Stimulated activated CD8-positive, alpha-beta memory T cell treated with anti-CD3 and anti-CD28 coated beads, Interleukin-15, amount 100 ng/mL, for 24 hours (primary cell): ENCODE results near the gene USP30.
A peak's percentile ranks its signal among the peaks of the same experiment; 100 is the strongest.
"Not testable (repeated sequence)": the region's sequence is repeated elsewhere in the genome, so short reads cannot be mapped to it uniquely, and the experiment has no call there.

ENCODE experiments used
- DNase-seq: peaks from one replicate; pipeline ENCODE4 v3.0.0-alpha.2; 2020; ENCODE audit warnings: low read depth

USP30 gene

DNA sequence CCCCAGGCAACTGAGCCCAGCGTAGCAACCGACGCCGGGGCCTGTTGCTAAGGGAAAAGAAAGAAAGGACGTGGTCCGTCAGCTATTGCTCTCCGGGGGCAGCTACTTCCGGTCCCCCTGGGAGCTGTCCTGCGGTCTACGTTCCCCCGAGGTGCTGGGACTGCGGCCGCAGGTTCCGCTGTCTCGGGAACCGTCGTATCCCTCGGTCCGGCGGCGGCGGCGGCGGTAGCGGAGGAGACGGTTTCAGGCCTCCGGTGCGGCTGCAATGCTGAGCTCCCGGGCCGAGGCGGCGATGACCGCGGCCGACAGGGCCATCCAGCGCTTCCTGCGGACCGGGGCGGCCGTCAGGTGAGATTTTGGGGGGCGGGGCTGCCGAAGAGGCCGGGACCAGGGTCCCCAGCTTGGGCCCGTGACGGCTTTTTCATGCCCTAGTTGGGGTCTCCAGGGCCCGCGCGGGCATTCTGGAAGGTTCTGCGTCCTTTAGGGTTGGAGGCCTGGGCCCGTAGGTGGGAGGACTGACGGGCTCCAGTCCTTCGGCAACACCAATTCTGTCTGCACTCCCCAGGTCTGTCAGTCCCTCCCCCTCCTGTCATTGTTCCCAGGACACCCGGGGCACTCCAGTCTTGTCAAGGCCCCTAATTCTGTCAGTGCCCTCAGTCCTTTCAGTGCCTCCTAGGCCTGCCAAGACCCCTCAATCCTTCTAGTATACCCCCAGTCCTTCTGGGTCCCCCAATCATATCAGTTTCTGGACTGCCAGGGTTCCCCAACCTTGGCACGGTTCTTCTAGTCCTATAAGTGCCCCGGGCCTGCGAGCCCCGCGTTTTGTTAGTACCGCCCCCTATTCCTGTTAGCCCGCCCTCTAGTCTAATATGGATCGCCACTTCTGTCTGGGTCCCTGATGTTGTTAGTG, at the start of gene USP30:
USP30 (plus strand) TSS at position 163 of the 910 bp plus-strand sequence; CDS start at position 266, 103 bp downstream.
- DNase-seq, result peak; percentile 76

- no peak for DNase-seq
These were observed 48.4 kb upstream of the USP30 start for GRCh38 chr12:109004017-109004416.

- DNase-seq, result no peak
These were observed 42.6 kb upstream of the USP30 start for GRCh38 chr12:109009766-109010165.

DNA sequence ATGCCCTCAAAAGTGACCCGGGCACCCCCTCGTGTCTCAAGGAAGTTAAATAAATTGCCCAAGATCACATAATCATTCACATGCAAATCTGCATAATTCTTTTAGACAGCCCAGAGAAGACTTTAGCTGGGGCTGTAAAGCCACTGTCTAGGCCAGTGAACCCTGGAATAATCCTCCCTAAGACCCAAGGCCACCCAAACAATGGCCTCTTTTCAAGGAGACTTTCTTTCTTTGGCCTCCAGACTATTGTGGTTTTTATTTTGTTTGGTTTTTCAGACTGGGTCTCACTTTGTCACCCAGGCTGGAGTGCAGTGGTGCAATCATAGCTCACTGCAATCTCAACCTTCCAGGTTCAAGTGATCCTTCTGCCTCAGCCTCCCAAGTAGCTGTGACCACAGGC, 42.1 kb upstream of the USP30 start:
- DNase-seq, result no peak

DNA sequence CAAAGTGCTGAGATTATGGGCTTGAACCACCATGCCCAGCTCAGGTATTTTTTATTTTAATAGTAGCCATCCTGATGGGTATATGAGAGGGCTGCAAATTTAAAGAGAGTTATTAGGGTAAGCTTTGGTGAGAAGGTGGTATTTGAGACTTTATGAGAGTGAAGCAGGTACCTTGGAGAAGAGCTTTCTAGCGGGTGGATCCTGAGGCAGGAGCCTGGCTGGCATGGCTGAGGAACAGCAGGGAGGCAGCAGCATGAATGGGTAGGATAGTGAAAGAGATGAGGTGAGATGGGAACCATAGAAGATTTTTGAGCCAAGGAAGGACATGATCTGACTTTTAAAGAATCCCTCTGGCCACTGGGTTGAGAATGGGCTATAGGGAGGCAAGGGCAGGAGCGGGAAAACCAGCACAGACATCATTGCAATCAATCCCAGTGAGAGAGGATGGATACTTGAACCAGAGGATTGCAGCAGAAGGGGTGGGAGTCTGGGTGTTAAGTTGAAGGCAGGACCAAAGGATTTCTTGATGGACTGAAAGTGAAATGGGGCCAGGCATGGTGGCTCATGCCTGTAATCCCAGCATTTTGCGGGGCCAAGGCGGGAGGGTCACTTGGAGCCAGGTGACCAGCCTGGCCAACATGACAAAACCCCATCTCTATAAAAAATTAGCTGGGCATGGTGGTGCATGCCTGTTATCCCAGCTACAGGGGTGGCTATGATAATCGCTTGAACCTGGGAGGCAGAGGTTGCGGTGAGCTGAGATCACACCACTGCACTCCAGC, 37.2 kb upstream of the USP30 start:
- no peak for DNase-seq

DNA sequence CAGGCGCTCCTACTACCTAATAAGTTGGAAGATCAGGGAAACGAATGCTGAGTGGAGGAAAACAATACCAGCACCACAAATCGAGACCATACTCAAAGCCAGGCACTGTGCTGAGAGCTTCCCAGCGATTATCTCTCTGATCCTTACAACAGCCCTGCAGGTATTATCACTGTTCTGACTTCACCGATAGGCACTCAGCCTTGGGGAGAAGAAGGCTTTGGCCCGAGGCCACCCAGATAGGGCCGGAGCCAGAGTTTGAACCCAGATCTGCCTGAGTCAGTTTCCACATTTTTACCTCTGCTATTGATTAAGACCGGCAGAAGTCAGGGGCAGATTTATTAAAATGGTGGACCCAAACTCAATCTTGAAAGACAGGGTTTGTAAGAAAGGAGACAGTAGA, 36.4 kb upstream of the USP30 start:
- DNase-seq, result no peak

DNA sequence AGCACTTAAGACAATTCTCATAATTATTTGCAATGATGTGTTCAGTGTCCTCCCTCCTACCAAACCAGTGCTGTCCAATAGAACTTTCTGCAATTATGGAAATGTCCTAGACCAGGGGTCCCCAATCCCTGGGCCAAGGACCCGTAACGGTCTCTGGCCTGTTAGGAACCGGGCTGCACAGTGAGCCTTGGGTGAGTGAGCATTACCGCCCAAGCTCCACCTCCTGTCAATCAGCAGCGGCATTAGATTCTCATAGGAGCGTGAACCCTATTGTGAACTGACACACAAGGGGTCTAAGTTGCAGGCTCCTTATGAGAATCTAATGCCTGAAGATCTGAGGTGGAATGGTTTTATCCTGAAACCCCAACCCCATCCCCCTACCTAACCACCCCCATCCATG, 35.4 kb upstream of the USP30 start:
- DNase-seq, result no peak

DNA sequence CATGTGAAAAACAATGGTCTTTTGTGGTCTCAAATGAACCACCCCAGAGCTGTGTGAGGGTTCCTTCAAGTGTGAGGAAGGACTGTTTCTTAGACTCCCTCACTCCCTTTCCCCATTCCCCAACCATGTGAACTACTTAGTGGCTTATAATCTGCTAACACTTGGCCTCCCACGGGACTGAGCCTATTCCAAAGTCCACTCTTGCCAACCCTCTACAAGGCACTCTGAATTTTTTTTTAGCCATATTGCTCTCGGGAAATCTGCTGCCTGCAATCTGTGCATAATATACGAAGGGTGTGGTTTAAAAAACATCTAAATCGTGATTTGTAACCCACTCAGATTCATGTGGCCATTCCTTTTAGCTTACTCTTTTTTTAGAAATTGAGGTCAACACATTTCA, 34.1 kb upstream of the USP30 start:
- DNase-seq, result no peak

- no peak for DNase-seq
These were observed 32.1 kb upstream of the USP30 start for GRCh38 chr12:109020146-109020795.

GRCh38 chr12:109020796-109021380, 31.5 kb upstream of the USP30 start, which contains the start of gene SVOP:
Gene SVOP, minus strand, starts transcription at chr12:109021068. Its CDS starts 200 bp downstream, at chr12:109020868.
- DNase-seq, result peak; percentile 1

GRCh38 chr12:109027767-109028166, 24.6 kb upstream of the USP30 start:
- no peak for DNase-seq

- DNase-seq, result not testable (repeated sequence)
These were observed 23.8 kb upstream of the USP30 start for GRCh38 chr12:109028624-109029023.

DNA sequence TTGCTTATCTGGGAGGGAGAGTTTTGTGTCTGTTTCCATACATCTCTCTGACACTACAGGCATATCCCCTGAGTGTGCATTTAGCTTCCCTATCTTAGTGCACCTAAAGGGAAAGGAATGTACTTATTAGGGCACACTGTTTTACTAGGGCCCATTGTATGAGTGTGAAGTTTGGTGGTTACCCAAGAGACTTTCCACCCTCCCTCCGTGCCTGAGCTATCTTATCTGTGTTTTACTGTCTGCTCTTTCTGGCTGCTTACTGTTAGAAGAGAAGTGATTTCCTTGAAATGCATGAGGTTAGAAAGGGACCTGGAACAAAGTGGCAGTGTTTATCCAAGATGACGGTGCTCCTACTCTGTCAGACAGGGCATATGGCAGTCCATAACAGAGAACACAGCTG, 23.0 kb upstream of the USP30 start:
- no peak for DNase-seq

- no peak for DNase-seq
These were observed 18.9 kb upstream of the USP30 start for GRCh38 chr12:109033239-109034196.

GRCh38 chr12:109036975-109037374, 15.4 kb upstream of the USP30 start:
- no peak for DNase-seq

GRCh38 chr12:109044241-109044640, 8.1 kb upstream of the USP30 start:
- DNase-seq, result no peak

- no peak for DNase-seq
These were observed 5.1 kb upstream of the USP30 start for GRCh38 chr12:109047081-109047805.

GRCh38 chr12:109048706-109049105, 3.7 kb upstream of the USP30 start:
- not testable (repeated sequence) for DNase-seq

GRCh38 chr12:109049794-109050193, 2.6 kb upstream of the USP30 start:
- DNase-seq, result not testable (repeated sequence)

- no peak for DNase-seq
These were observed 321 bp upstream of the USP30 start for GRCh38 chr12:109052097-109052413.
